Right kidney (tissue), 1 donor: ENCODE data around the gene ZDHHC12.

Experiments used
- DNase-seq: peaks from one replicate; pipeline ENCODE4 v3.0.0-alpha.2; 2016

The ZDHHC12 gene

DNA sequence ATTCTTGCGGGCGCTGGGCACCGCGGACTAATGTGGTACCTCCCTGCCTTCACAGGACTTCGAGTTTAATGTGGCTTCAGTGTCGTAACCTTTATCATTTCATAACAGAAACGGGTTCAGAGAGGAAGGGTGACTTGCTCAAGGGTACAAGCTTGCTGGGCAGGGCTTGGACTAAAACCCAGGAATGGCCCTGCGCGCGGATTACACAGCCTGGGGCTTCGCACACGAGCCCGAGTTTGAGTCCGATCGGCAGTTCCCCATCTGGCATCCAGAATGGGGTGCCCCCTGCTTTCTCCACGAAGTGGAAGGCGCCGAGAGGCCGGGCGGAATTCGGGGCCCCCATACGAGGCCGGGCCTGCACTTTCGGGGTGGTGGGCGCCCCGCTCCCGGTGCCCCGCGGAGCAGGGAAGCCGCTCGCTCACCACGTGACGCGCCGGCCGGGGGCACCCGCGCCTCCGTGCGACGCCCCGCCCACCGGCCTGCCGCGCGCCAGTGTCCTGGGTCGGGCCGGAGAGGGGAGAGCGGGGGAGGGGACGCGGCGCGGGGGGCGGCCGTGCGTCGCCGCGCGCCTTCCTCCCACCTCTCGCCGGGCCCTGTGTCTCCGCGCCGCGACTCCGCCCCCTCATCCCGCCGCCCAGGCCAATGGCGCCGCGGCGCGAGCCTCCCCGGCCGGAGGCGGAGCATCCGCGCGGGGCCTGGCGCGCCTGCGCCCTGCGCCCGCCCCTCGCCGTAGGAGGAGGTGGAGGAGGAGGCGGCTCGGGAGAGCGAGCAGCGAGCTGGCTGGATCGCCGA is 35.2 kb downstream of the ZDHHC12 start, which contains the start of gene SET:
SET (plus strand) TSS at position 722 of the 792 bp plus-strand sequence. CDS start 361 bp downstream, outside the sequence.
- peak; percentile 92 for DNase-seq

DNA sequence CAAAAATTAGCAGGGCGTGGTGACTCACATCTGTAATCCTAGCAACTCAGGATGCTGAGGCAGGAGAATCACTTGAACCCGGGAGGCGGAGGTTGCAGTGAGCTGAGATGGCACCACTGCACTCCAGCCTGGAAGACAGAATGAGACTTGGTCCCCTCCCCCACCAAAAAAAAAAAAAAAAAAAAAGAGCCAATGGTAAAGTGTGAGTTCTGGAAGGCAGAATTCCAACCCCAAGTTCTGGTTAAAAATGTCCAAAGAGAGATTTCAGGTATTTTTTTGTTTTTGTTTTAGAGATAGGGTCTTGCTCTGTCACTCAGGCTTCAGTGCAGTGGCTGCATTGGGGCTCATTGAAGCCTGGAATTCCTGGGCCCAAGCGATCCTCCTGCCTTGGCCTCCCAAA is 36.5 kb downstream of the ZDHHC12 start:
- no peak for DNase-seq

DNA sequence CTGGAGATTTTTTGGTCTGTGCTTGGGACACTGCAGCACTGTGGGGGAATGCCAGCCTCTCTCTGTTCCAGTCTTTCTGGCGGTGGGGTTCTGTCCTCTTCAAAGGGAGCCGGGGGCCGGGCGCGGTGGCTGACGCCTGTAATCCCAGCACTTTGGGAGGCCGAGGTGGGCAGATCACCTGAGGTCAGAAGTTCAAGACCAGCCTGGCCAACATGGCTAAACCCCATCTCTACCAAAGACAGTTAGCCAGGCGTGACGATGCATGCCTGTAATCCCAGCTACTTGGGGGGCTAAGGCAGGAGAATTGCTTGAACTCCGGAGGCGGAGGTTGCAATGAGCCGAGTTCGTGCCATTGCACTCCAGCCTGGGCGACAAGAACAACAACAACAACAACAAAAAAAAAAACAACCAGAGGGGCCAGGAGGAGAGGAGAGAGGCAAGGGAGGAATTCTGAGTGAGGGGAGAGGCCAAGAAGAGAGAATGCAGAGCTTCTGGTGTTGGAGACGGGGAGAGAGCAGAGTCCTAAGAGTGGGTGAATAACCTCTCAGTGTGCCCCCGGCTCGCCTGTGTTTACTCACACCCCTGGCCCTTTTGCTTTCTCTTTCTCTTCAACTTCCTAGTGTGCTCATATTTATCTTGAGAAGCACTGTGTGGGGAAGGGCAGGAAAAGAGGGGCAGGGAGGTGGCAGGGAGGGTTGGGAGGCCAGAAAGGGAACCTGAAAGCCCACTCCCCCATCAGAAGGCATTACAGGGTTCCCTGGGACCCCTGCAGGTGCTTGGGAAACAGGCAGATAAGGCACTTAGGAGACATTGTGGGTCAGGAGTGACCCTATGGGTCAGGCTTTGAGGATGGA is 38.1 kb downstream of the ZDHHC12 start:
- DNase-seq, result no peak

DNA sequence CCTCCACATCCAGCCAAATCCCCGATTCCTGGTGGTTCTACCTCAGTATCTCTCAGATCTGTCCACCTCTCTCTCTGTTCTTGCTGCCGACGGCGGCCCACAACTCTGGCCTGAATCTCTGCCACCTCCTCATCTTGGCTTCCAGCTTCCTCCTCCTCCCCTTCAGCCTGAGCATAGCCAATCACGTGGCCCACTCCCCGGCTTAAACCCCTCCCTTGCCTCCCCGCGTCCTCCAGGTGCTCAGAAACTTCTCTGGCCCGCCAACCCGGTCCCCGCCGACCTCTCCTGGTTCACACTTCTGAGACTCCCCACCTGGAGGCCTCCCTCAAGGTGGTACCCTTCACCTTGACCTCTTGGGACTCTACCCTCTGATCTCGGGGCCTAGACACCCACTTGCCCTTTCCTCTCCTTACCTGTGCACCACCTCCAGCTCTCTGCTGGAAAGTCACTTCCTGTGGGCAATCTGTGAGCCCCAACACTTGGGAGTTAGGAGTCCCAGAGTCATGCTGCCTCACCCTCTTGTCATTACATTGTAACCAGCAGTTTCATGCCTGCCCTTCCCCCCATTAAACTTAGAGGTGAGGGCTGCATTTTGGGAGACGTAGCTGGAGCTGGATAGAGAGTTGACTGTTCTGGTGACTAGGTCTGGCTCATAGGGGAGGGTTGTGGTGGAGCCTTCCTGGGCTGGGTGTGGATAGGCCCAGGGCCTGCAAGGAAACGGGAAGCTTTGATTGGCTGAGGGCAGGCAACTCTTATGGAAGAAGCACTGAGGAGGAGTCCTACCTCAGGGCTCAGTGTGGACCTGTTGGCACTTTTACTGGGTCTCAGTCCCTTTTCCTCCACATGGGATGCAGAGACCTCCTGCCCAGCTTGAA is 39.4 kb downstream of the ZDHHC12 start:
- peak; percentile 83 for DNase-seq

DNA sequence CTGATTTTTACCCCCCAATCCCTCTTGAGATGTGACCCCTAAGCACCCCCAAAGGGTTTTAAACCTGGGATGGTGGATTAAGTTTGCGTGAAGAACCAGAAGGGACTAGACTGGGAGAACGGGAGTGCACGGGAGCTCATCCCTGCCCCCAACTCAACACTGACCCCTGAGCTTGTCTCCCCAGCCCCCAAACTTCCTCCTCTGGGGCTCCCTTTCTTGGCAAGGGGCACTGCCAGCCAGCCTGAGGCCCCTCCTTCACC is 39.9 kb downstream of the ZDHHC12 start:
- no peak for DNase-seq

DNA sequence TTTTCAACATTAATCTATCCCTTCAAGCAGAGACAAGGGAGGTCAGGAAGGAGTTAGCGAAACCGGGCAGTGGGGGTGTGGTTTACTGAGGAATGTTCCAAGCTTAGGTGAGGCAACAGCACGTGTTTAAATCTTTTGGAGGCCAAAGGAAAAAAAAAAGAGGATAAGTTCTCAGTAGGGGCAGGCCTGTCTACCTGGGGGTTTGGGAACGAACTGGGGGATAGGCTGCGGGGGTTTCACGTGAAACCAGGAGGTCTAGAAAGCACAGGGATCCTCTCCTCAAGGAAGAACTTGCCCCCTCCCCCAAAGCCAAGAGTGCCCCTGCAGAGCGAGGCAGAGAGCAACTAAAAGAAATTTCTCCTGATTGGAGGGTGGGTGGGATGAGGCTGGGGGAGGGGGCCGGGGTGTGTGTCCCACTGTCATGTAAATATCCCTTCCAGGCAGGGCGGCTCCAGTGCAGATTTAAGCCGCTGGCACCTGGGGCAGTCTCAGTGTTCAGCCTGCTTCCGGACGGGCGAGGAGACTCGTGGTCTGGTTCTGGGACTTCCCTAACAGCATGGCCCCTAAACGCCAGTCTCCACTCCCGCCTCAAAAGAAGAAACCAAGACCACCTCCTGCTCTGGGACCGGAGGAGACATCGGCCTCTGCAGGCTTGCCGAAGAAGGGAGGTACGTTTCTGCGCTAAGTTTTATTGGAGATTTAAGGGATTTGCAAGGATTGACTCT is 40.4 kb downstream of the ZDHHC12 start:
- DNase-seq, result peak; percentile 42

DNA sequence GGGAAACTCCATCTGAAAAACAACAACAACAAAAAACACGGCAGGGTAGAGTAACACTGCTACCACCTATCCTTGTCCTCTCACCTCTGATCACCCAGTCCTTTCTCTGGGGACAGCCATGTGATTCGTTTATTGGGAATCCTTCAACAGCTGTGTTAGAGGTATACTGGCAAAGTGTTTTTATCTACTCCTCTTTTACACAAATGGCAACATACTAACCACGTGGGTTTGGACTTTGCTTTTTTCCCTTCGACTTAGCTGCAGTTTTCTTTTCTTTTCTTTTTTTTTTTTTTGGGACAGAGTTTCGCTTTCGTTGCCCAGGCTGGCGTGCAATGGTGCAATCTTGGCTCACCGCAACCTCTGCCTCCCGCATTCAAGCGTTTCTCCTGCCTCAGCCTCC is 46.1 kb downstream of the ZDHHC12 start:
- DNase-seq, result no peak

DNA sequence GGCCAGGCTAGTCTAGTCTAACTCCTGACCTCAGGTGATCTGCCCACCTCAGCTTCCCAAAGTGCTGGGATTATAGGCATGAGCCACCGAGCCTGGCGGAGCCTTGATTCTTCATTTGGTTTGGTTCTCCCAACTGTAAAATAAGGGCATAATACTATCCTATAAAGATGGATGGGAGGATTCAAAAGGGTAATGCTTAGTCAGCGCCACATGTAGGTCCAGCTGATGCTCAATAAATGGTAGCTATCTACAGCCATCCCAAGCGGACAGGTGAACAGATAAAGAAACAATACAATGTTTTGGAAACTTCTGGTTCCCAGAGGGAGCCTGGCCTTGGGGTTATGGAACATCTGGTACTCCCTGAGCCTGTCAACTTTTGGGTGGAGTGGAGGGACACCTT is 48.5 kb downstream of the ZDHHC12 start:
- no peak for DNase-seq
